Neural progenitor cell (in vitro differentiated cells): ENCODE results near the gene GFOD1. TPM values are rescaled to one million over a fixed set of nuclear protein-coding genes. Genes with fewer than 3 reads are reported as not detected.
A peak's percentile ranks its signal among the peaks of the same experiment; 100 is the strongest.

Source experiments
- DNase-seq: peaks from one replicate; pipeline ENCODE4 v3.0.0-alpha.2; 2016; ENCODE audit warnings: low spot score
- H2AFZ ChIP-seq: fragments of 200-600 bp; sonication (generic); replicated peaks from 2 replicates; pipeline ENCODE4 v1.6.1; 2016; ENCODE audit warnings: antibody characterized with exemption
- H3F3A ChIP-seq: fragments of 200-600 bp; sonication (generic); 2 replicates; pipeline ENCODE4 v1.6.1; 2016; ENCODE audit warnings: antibody characterized with exemption, low read depth
- H3K27ac ChIP-seq: fragments of 200-600 bp; sonication (generic); 2 replicates; pipeline ENCODE4 v1.5.1; 2016; ENCODE audit warnings: mild to moderate bottlenecking
- H3K27me3 ChIP-seq: fragments of 200-600 bp; sonication (generic); 2 replicates; pipeline ENCODE4 v1.6.1; 2016; ENCODE audit warnings: mild to moderate bottlenecking, moderate library complexity
- H3K36me3 ChIP-seq: fragments of 200-600 bp; sonication (generic); 2 replicates; pipeline ENCODE4 v1.5.1; 2016
- H3K4me1 ChIP-seq: fragments of 200-600 bp; sonication (generic); 2 replicates; pipeline ENCODE4 v1.6.1; 2016; ENCODE audit warnings: mixed run types
- H3K4me2 ChIP-seq: fragments of 200-600 bp; sonication (generic); 2 replicates; pipeline ENCODE4 v1.6.1; 2016
- H3K4me3 ChIP-seq: fragments of 200-600 bp; sonication (generic); 2 replicates; pipeline ENCODE4 v1.5.1; 2016
- H3K79me2 ChIP-seq: fragments of 200-600 bp; sonication (generic); 2 replicates; pipeline ENCODE4 v1.6.1; 2016; ENCODE audit warnings: low read depth
- H3K9ac ChIP-seq: fragments of 200-600 bp; sonication (generic); 2 replicates; pipeline ENCODE4 v1.6.1; 2016
- H3K9me3 ChIP-seq: fragments of 200-600 bp; sonication (generic); 2 replicates; pipeline ENCODE4 v1.5.1; 2016; ENCODE audit warnings: low read depth
- H4K20me1 ChIP-seq: fragments of 200-600 bp; sonication (generic); 2 replicates; pipeline ENCODE4 v1.6.1; 2016; ENCODE audit warnings: low read depth
- H3K27ac Mint-ChIP-seq: 3 replicates; pipeline ENCODE4 v1.8.0; 2021; ENCODE audit warnings: mixed read lengths
- H3K27me3 Mint-ChIP-seq: 2 replicates; pipeline ENCODE4 v1.8.0; 2022; ENCODE audit warnings: low read depth, mild to moderate bottlenecking, inconsistent platforms, moderate library complexity, mixed read lengths; ENCODE audit not compliant: insufficient read depth
- H3K36me3 Mint-ChIP-seq: 3 replicates; pipeline ENCODE4 v1.8.0; 2021; ENCODE audit warnings: mixed read lengths
- H3K4me1 Mint-ChIP-seq: 3 replicates; pipeline ENCODE4 v1.8.0; 2021; ENCODE audit warnings: mixed read lengths
- H3K4me3 Mint-ChIP-seq: 3 replicates; pipeline ENCODE4 v1.8.0; 2021; ENCODE audit warnings: mild to moderate bottlenecking, moderate library complexity, mixed read lengths
- H3K9me3 Mint-ChIP-seq: 3 replicates; pipeline ENCODE4 v1.8.0; 2020; ENCODE audit warnings: mixed read lengths
- CTCF ChIP-seq: fragments of 200-600 bp; sonication (generic); IDR thresholded peaks from 2 replicates; pipeline ENCODE4 v1.5.1; 2017; ENCODE audit warnings: antibody characterized with exemption, mild to moderate bottlenecking
- EZH2 ChIP-seq: fragments of 200-600 bp; sonication (generic); IDR thresholded peaks from 2 replicates; pipeline ENCODE4 v1.6.1; 2017; ENCODE audit warnings: antibody characterized with exemption, mild to moderate bottlenecking, moderate library complexity
- EZH2phosphoT487 ChIP-seq: fragments of 200-600 bp; sonication (generic); IDR thresholded peaks from 2 replicates; pipeline ENCODE4 v1.6.1; 2017; ENCODE audit warnings: antibody characterized with exemption
- total RNA-seq: library from RNA; depleted of rRNA; stranded (reverse); fragments of >200 nt; gene quantifications from 2 replicates; pipeline ENCODE4 v1.2.3, GENCODE V29; 2015; ENCODE audit warnings: low replicate concordance

Gene GFOD1
- total RNA-seq, 1 donor from 2014 or later: 1.8 TPM

DNA sequence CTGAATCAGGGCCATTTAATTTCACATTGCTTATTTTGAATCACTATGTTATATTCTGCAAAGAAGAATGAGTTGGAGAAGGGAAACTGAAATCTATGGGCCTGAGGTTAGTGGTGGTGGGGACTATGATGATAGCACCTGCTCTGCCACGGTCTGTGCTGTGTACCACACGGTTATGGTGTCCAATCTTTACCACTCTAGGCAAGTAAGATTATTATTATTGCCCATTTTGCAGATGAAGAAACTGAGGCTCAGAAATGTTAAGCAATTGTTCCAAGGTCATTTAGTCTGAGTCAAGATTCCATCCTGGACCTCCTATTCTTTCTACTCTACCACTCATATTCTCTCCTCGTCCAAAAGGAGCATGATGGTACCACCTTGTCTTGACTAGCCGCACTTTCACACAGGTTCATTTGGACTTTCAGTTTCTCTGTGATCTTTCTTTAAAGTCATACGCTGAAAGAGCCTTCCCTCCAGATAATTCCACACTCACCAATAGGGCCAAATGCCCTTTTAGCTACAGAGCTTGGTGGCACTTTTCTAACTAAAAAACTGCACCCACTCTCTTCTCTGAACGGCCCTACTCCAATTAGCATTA lies 56.2 kb downstream of the GFOD1 start:
- H3K27ac ChIP-seq: no peak overlapping the region
- peaks cover 4% of the 10 kb centered on the region for H3F3A ChIP-seq
- H3K4me1 ChIP-seq: peaks cover 16% of the 10 kb centered on the region
- H3K9me3 ChIP-seq: no peaks in the 10 kb centered on the region
- H3K4me2 ChIP-seq: no peak overlapping the region
- Mint-ChIP-seq H3K36me3 (no peaks in the 10 kb centered on the region), H3K27me3 (no peaks in the 10 kb centered on the region), H3K4me3 (no peak overlapping the region), H3K9me3 (peaks cover 6% of the 10 kb centered on the region), H3K4me1 (peaks cover 27% of the 10 kb centered on the region), H3K27ac (no peak overlapping the region)
- H3K27me3 ChIP-seq: no peaks in the 10 kb centered on the region
- TF ChIP-seq EZH2phosphoT487 (no peak), EZH2 (no peak), CTCF (no peak)
- no peaks in the 10 kb centered on the region for H4K20me1 ChIP-seq
- DNase-seq: no peak
- no peaks in the 10 kb centered on the region for H3K36me3 ChIP-seq
- H3K79me2 ChIP-seq: no peaks in the 10 kb centered on the region
- H3K4me3 ChIP-seq: no peak overlapping the region
- H3K9ac ChIP-seq: no peak overlapping the region
- no peak overlapping the region for H2AFZ ChIP-seq

DNA sequence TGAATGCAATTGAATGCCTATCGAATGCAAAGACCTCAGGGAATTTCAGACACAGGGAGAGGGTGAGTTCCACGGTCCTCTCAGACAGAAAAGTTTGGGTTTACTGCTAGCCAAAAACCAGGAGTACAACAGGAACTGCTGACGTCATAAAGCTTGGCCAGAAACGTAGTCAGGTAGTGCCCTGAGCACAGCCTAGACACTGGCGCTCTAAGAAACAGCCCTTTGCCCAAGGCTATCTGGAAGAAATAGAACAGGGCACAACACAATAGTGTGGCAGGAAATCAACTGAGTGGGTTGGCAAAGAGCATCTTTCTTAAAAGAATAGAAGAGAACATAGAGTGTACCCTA lies 58.0 kb downstream of the GFOD1 start:
- Mint-ChIP-seq H3K27ac (no peak overlapping the region), H3K36me3 (no peaks in the 10 kb centered on the region), H3K9me3 (peaks cover 3% of the 10 kb centered on the region), H3K27me3 (peaks cover 3% of the 10 kb centered on the region), H3K4me3 (no peak overlapping the region), H3K4me1 (peaks cover 34% of the 10 kb centered on the region)
- no peak overlapping the region for H3K27ac ChIP-seq
- no peaks in the 10 kb centered on the region for H3K27me3 ChIP-seq
- H3K9me3 ChIP-seq: no peaks in the 10 kb centered on the region
- H2AFZ ChIP-seq: peak overlapping the region; percentile 12
- H3K4me3 ChIP-seq: no peak overlapping the region
- no peak overlapping the region for H3K4me2 ChIP-seq
- DNase-seq: no peak
- peaks cover 4% of the 10 kb centered on the region for H3F3A ChIP-seq
- no peaks in the 10 kb centered on the region for H3K36me3 ChIP-seq
- no peaks in the 10 kb centered on the region for H4K20me1 ChIP-seq
- no peaks in the 10 kb centered on the region for H3K79me2 ChIP-seq
- H3K9ac ChIP-seq: no peak overlapping the region
- TF ChIP-seq CTCF (no peak), EZH2 (no peak), EZH2phosphoT487 (no peak)
- peaks cover 16% of the 10 kb centered on the region for H3K4me1 ChIP-seq

- H3K79me2 ChIP-seq: no peaks in the 10 kb centered on the region
- H3K9ac ChIP-seq: no peak overlapping the region
- H3K27ac ChIP-seq: no peak overlapping the region
- no peaks in the 10 kb centered on the region for H4K20me1 ChIP-seq
- H3K36me3 ChIP-seq: no peaks in the 10 kb centered on the region
- no peaks in the 10 kb centered on the region for H3K9me3 ChIP-seq
- Mint-ChIP-seq H3K4me3 (no peak overlapping the region), H3K4me1 (peaks cover 34% of the 10 kb centered on the region), H3K27me3 (peaks cover 3% of the 10 kb centered on the region), H3K27ac (peak overlapping the region; percentile 46), H3K36me3 (no peaks in the 10 kb centered on the region), H3K9me3 (no peaks in the 10 kb centered on the region)
- no peak for DNase-seq
- no peak overlapping the region for H3K4me3 ChIP-seq
- H3K27me3 ChIP-seq: no peaks in the 10 kb centered on the region
- peak overlapping the region; percentile 12 for H2AFZ ChIP-seq
- H3F3A ChIP-seq: peaks cover 4% of the 10 kb centered on the region
- TF ChIP-seq CTCF (no peak), EZH2 (no peak), EZH2phosphoT487 (no peak)
- peaks cover 16% of the 10 kb centered on the region for H3K4me1 ChIP-seq
- H3K4me2 ChIP-seq: no peak overlapping the region
These were observed 58.6 kb downstream of the GFOD1 start for GRCh38 chr6:13428583-13429405.
